A549 (cell line): ENCODE measurements around the gene USP2. TPM values are rescaled to one million over a fixed set of nuclear protein-coding genes. Genes with fewer than 3 reads are reported as not detected.

Source experiments
- ATAC-seq, 2 experiments: fragments of 200-7000 bp in 1 of 2; fragments of >200 bp in 1 of 2; cut with Nextera tagmentation in 1 of 2; cut with Tn5 transposase in 1 of 2; 3 replicates each; pipeline versions ENCODE4 v1.8.0 to v1.9.1; 2018 to 2020; ENCODE audit warnings: mild to moderate bottlenecking in 1 of 2, moderate library complexity in 1 of 2
- CTCF ChIA-PET: fragments of 300-600 bp; sonication (Branson Sonifier 250); formaldehyde crosslinking; extraction: SDS; loops from one replicate; lab custom pipeline; 2021; ENCODE audit warnings: antibody characterized with exemption, inconsistent platforms; lab: Yijun Ruan, JAX
- POLR2A ChIA-PET: fragments of 350-600 bp; formaldehyde crosslinking; extraction: SDS; loops from one replicate; lab custom pipeline; 2021; ENCODE audit warnings: antibody characterized with exemption, inconsistent platforms; lab: Yijun Ruan, JAX
- DNase-seq, 2 experiments: peaks; one replicate each; pipeline versions ENCODE4 v3.0.0 to v3.0.0-alpha.2; 2011 to 2016; ENCODE audit warnings: low read depth in 1 of 2, low spot score in 1 of 2
- FAIRE-seq: peaks from 2 replicates; lab custom pipeline; 2011; peaks lifted over from hg19 to GRCh38; lab: Jason Lieb, UNC
- H3K27ac ChIP-seq, 2 experiments: fragments of >200 bp; sonication (Bioruptor Twin); formaldehyde crosslinking; 3 replicates each; pipeline ENCODE4 v1.5.1; 2016 to 2017
- H3K4me1 ChIP-seq: fragments of >200 bp; sonication (Bioruptor Twin); formaldehyde crosslinking; 3 replicates; pipeline ENCODE4 v1.6.1; 2016
- H3K4me2 ChIP-seq: fragments of >200 bp; sonication (Bioruptor Twin); formaldehyde crosslinking; 3 replicates; pipeline ENCODE4 v1.6.1; 2016
- H3K4me3 ChIP-seq: fragments of >200 bp; sonication (Bioruptor Twin); formaldehyde crosslinking; 3 replicates; pipeline ENCODE4 v1.5.1; 2016
- H3K9me3 ChIP-seq: fragments of >200 bp; sonication (Bioruptor Twin); formaldehyde crosslinking; 3 replicates; pipeline ENCODE4 v1.6.1; 2016
- BHLHE40 ChIP-seq: IDR thresholded peaks from 2 replicates; pipeline ENCODE4 v1.6.1; 2012; ENCODE audit warnings: low read depth, low read length, inconsistent platforms
- CBX2 ChIP-seq: fragments of 200-600 bp; sonication (generic); IDR thresholded peaks from 2 replicates; pipeline ENCODE4 v1.6.1; 2016; ENCODE audit warnings: low read depth, mild to moderate bottlenecking, borderline replicate concordance
- CBX8 ChIP-seq: fragments of 200-600 bp; sonication (generic); IDR thresholded peaks from 2 replicates; pipeline ENCODE4 v1.6.1; 2016
- CHD4 ChIP-seq: fragments of 200-600 bp; sonication (generic); IDR thresholded peaks from 2 replicates; pipeline ENCODE4 v1.6.1; 2016; ENCODE audit warnings: antibody characterized with exemption, mild to moderate bottlenecking, borderline replicate concordance
- EHF ChIP-seq: fragments of 250-450 bp; sonication (Bioruptor Pico); IDR thresholded peaks from 2 replicates; pipeline ENCODE4 v1.5.0; 2020; ENCODE audit warnings: mild to moderate bottlenecking
- EHMT2 ChIP-seq: fragments of 200-600 bp; sonication (generic); IDR thresholded peaks from 2 replicates; pipeline ENCODE4 v1.6.1; 2016; ENCODE audit warnings: antibody characterized with exemption, low read depth, mild to moderate bottlenecking, moderate library complexity
- ELK1 ChIP-seq: fragments of 150-350 bp; IDR thresholded peaks from 2 replicates; pipeline ENCODE4 v1.6.1; 2014; ENCODE audit warnings: low read depth, mild to moderate bottlenecking, low read length
- EP300 ChIP-seq, 2 experiments: fragments of >200 bp; sonication (Bioruptor Twin); formaldehyde crosslinking; IDR thresholded peaks; 2 replicates in 1 of 2; 3 replicates in 1 of 2; pipeline ENCODE4 v1.6.1; 2016 to 2017
- FOSB ChIP-seq: fragments of 250-450 bp; sonication (Bioruptor Pico); IDR thresholded peaks from 2 replicates; pipeline ENCODE4 v1.5.0; 2020; ENCODE audit warnings: mild to moderate bottlenecking, moderate library complexity
- FOSL2 ChIP-seq, 2 experiments: fragments of 450-650 bp in 1 of 2; fragments of >200 bp in 1 of 2; sonication (Bioruptor Twin) in 1 of 2; formaldehyde crosslinking; IDR thresholded peaks; 2 replicates each; pipeline versions ENCODE4 v1.5.0 to v1.6.1; 2016 to 2020; ENCODE audit warnings: mild to moderate bottlenecking in 1 of 2, moderate library complexity in 1 of 2
- FOXS1 ChIP-seq: fragments of 250-450 bp; sonication (Bioruptor Pico); IDR thresholded peaks from 2 replicates; pipeline ENCODE4 v1.5.0; 2020; ENCODE audit warnings: mild to moderate bottlenecking, moderate library complexity
- JUNB ChIP-seq: fragments of >200 bp; sonication (Bioruptor Twin); formaldehyde crosslinking; IDR thresholded peaks from 2 replicates; pipeline ENCODE4 v1.6.1; 2016
- KDM1A ChIP-seq: fragments of 200-600 bp; sonication (generic); IDR thresholded peaks from 2 replicates; pipeline ENCODE4 v1.6.1; 2016; ENCODE audit warnings: low read depth, mild to moderate bottlenecking
- MAFK ChIP-seq: fragments of 450-650 bp; IDR thresholded peaks from 2 replicates; pipeline ENCODE4 v1.6.1; 2014; ENCODE audit not compliant: partially characterized antibody
- MAZ ChIP-seq: fragments of 150-350 bp; IDR thresholded peaks from 2 replicates; pipeline ENCODE4 v1.6.1; 2014; ENCODE audit warnings: antibody characterized with exemption, low read depth, low read length, borderline replicate concordance
- MYC ChIP-seq: IDR thresholded peaks from 2 replicates; pipeline ENCODE4 v1.6.1; 2012; ENCODE audit warnings: mild to moderate bottlenecking, inconsistent platforms, low read length, improper control_type of control experiment, borderline replicate concordance
- NPAS2 ChIP-seq: fragments of 250-450 bp; sonication (Bioruptor Pico); IDR thresholded peaks from 2 replicates; pipeline ENCODE4 v1.8.0; 2022; ENCODE audit warnings: mild to moderate bottlenecking, moderate library complexity, borderline replicate concordance
- PHF8 ChIP-seq: fragments of 200-600 bp; sonication (generic); IDR thresholded peaks from 2 replicates; pipeline ENCODE4 v1.6.1; 2016; ENCODE audit warnings: low read depth, mild to moderate bottlenecking, antibody characterized with exemption, moderate library complexity, borderline replicate concordance
- RFX5 ChIP-seq: fragments of 450-650 bp; IDR thresholded peaks from 2 replicates; pipeline ENCODE4 v1.7.1; 2014; ENCODE audit warnings: antibody characterized with exemption, mild to moderate bottlenecking, moderate library complexity
- TP53 ChIP-seq: fragments of 250-450 bp; sonication (Bioruptor Pico); IDR thresholded peaks from 2 replicates; pipeline ENCODE4 v1.5.0; 2021; ENCODE audit warnings: mild to moderate bottlenecking, moderate library complexity
- ZC3H11A ChIP-seq: fragments of 450-650 bp; IDR thresholded peaks from 2 replicates; pipeline ENCODE4 v1.6.1; 2014; ENCODE audit warnings: antibody characterized with exemption, mild to moderate bottlenecking
- WGBS: methylation state at CpG from one replicate; pipeline ENCODE4 v1.1.6; 2017; ENCODE audit errors: missing lambda C conversion rate; 5-methylcytosine and 5-hydroxymethylcytosine counted together
- polyA plus RNA-seq, 4 experiments: library from polyadenylated mRNA; depleted of rRNA in 3 of 4; stranded (reverse); fragments of >200 nt; fragmentation: RNase III in 1 of 4; extraction: RNeasy Plus Mini Kit Qiagen cat#74134 plus additional on column Dnase treatment in 1 of 4; gene quantifications; 2 replicates in 3 of 4; 3 replicates in 1 of 4; pipeline ENCODE4 v1.2.3, GENCODE V29; 2011 to 2017
- TF ChIP-seq, protein P1 (sequence below): fragments of 250-450 bp; sonication (Bioruptor Pico); IDR thresholded peaks from 2 replicates; pipeline ENCODE4 v1.5.0; 2021; ENCODE audit warnings: mild to moderate bottlenecking, moderate library complexity, borderline replicate concordance
- TF ChIP-seq, protein P2 (sequence below): fragments of >200 bp; sonication (Bioruptor Twin); formaldehyde crosslinking; IDR thresholded peaks from 3 replicates; pipeline ENCODE4 v1.6.1; 2016

USP2 gene
- polyA plus RNA-seq, 2 of the 4 experiments (the other 2 are of a cell fraction), result 0.30 to 0.48 TPM

DNA sequence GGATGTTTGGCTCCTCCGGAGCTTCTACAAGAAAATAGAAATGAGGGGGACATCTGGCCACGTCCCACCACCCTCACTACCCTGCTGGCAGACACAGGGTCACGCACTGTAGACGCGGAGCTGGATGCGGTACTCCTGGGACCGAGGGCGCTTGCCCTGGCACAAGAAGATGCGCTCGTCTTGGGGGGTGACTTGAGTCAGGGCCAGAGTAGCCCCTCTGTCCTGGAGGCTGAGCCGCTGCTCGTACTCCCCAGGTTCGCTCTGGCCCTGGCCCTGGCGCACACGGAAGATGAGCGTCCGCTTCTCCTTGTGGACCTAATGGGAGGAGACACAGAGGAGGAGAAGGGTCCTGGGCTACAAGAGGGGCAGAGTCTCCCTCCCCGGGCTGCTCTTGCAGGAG lies 66.8 kb downstream of the USP2 start:
- TF ChIP-seq FOSL2 (IDR thresholded peaks at IDR 0.05) (no peak), FOSL2 (CRISPR knock-in tag; IDR thresholded peaks at IDR 0.05) (no peak), MAFK (no peak)
- Histone ChIP-seq H3K4me2 (no peak overlapping the region), H3K27ac (no peak overlapping the region), H3K4me3 (no peak overlapping the region), H3K4me1 (peaks cover 27% of the 10 kb centered on the region), H3K9me3 (no peaks in the 10 kb centered on the region)
- CTCF ChIA-PET, result interaction anchor here (1.1 to 2.3 kb wide), 6 partner anchors 9 to 160 kb away, joined by 3 to 10 read pairs (median 3); no protein-coding TSS in a partner anchor
- POLR2A ChIA-PET, result no interaction called here
- no peak for DNase-seq
- FAIRE-seq, result no peak
- ATAC-seq, result no peak
- 90% methylated on average over 4 of the region's 18 CpGs for WGBS

DNA sequence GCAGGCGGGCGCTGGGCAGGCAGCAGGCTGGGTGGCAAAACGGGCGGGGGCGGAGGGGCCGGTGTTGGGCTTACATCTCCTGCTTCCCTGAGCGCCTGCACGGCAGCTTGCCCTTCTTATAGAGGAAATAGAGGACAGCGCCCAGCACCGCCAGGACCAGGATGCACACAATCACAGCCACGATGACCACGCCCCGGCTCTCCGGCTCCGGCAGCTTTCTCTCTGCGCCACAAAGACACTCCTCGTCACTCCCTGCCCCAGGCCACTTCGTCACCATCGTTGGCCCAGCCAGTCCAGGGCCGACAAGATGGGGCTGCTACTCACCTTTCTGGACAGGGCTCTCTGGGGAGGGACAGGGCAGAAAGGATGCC lies 70.8 kb downstream of the USP2 start:
- FAIRE-seq (no peak), ATAC-seq (no peak)
- TF ChIP-seq TP53 (CRISPR knock-in tag) (no peak), FOSL2 (IDR thresholded peaks at IDR 0.05) (no peak), FOSL2 (CRISPR knock-in tag; IDR thresholded peaks at IDR 0.05) (no peak), JUNB (no peak), EP300 (IDR thresholded peaks at IDR 0.05) (no peak), BHLHE40 (no peak), KDM1A (no peak), NPAS2 (CRISPR knock-in tag) (no peak), MYC (no peak), ZC3H11A (no peak), MAZ (no peak), CBX2 (no peak), FOXS1 (CRISPR knock-in tag) (no peak), ELK1 (no peak)
- TF ChIP-seq, protein P1, sequence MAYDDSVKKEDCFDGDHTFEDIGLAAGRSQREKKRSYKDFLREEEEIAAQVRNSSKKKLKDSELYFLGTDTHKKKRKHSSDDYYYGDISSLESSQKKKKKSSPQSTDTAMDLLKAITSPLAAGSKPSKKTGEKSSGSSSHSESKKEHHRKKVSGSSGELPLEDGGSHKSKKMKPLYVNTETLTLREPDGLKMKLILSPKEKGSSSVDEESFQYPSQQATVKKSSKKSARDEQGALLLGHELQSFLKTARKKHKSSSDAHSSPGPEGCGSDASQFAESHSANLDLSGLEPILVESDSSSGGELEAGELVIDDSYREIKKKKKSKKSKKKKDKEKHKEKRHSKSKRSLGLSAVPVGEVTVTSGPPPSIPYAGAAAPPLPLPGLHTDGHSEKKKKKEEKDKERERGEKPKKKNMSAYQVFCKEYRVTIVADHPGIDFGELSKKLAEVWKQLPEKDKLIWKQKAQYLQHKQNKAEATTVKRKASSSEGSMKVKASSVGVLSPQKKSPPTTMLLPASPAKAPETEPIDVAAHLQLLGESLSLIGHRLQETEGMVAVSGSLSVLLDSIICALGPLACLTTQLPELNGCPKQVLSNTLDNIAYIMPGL, result no peak
- TF ChIP-seq, protein P2, sequence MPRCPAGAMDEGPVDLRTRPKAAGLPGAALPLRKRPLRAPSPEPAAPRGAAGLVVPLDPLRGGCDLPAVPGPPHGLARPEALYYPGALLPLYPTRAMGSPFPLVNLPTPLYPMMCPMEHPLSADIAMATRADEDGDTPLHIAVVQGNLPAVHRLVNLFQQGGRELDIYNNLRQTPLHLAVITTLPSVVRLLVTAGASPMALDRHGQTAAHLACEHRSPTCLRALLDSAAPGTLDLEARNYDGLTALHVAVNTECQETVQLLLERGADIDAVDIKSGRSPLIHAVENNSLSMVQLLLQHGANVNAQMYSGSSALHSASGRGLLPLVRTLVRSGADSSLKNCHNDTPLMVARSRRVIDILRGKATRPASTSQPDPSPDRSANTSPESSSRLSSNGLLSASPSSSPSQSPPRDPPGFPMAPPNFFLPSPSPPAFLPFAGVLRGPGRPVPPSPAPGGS, result no peak
- TF ChIP-seq, all 56 proteins: peak for 0
- peaks cover 6% of the 10 kb centered on the region for H3K4me1 ChIP-seq
- H3K9me3 ChIP-seq, result no peaks in the 10 kb centered on the region
- WGBS, result 91% methylated on average over 19 of the region's 20 CpGs
- no peak overlapping the region for H3K4me3 ChIP-seq
- DNase-seq, result no peak
- H3K27ac ChIP-seq, result no peak overlapping the region
- ChIA-PET POLR2A (no interaction called here), CTCF (interaction anchor here (1.7 to 2.6 kb wide), 2 partner anchors 9 to 13 kb away, joined by 6 to 12 read pairs; no protein-coding TSS in a partner anchor)
- no peak overlapping the region for H3K4me2 ChIP-seq

GRCh38 chr11:119309953-119310681 lies 71.4 kb downstream of the USP2 start:
- no peak overlapping the region for H3K4me3 ChIP-seq
- no peak for FAIRE-seq
- TF ChIP-seq CBX8, result no peak
- no peak for TF ChIP-seq MYC
- TF ChIP-seq EHMT2, result no peak
- no peak for TF ChIP-seq KDM1A
- no peak for TF ChIP-seq CHD4
- TF ChIP-seq, protein P1, result no peak
- TF ChIP-seq EHF (CRISPR knock-in tag), result no peak
- TF ChIP-seq FOSB (CRISPR knock-in tag), result no peak
- no peak for TF ChIP-seq ZC3H11A
- TF ChIP-seq PHF8, result no peak
- no peak for TF ChIP-seq RFX5
- ChIA-PET POLR2A (interaction anchor here (0.5 kb wide), 1 partner anchor 225 kb away, joined by 6 read pairs; no protein-coding TSS in a partner anchor), CTCF (interaction anchor here (0.8 to 2.6 kb wide), 5 partner anchors 9 to 141 kb away, joined by 3 to 12 read pairs (median 4); partner anchors contain the start of genes CBL and NLRX1)
- H3K4me2 ChIP-seq, result no peak overlapping the region
- H3K4me1 ChIP-seq, result peaks cover under 1% of the 10 kb centered on the region; the same call in 2 of the 3 replicates
- DNase-seq, result no peak
- ATAC-seq, result no peak
- H3K9me3 ChIP-seq, result no peaks in the 10 kb centered on the region
- H3K27ac ChIP-seq, result no peak overlapping the region
- WGBS, result 92% methylated on average over 12 of the region's 17 CpGs
